GM21390 (cell line): ENCODE measurements around the gene NMNAT3.

Experiments used
- ATAC-seq: cut with Tn5 transposase; IDR thresholded peaks from one replicate; pipeline ENCODE4 v1.9.1; 2021; ENCODE audit not compliant: unreplicated experiment

NMNAT3 gene

GRCh38 chr3:139677388-139678155 is at the start of gene NMNAT3:
Gene NMNAT3, minus strand, starts transcription at chr3:139677972. Its CDS starts 50,248 bp downstream, at chr3:139627724.
- ATAC-seq, result peak; percentile 98

GRCh38 chr3:139721370-139721769 is 43.6 kb upstream of the NMNAT3 start:
- ATAC-seq, result no peak

GRCh38 chr3:139718415-139718814 is 40.6 kb upstream of the NMNAT3 start:
- no peak for ATAC-seq

GRCh38 chr3:139716908-139717485 is 39.2 kb upstream of the NMNAT3 start:
- ATAC-seq, result no peak

GRCh38 chr3:139715743-139716360 is 38.1 kb upstream of the NMNAT3 start:
- no peak for ATAC-seq

DNA sequence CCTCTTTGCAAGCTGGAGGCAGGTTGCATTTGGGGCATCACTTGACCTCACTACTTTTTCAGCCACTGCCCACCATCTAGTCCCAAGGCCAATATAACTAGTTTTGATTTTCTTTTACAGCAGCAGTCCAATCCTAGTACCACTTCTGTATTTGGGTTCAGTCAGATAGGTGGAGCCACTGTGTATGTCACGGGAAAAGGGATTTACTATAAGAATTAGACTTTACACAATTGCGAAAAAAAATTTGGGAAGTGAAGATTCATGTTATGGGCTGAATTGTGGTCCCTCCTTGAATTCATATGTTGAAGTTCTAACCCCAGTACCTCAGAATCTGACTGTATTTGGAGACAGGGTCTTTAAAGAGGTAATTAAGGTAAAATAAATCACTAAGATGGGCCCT is 37.4 kb upstream of the NMNAT3 start:
- no peak for ATAC-seq

DNA sequence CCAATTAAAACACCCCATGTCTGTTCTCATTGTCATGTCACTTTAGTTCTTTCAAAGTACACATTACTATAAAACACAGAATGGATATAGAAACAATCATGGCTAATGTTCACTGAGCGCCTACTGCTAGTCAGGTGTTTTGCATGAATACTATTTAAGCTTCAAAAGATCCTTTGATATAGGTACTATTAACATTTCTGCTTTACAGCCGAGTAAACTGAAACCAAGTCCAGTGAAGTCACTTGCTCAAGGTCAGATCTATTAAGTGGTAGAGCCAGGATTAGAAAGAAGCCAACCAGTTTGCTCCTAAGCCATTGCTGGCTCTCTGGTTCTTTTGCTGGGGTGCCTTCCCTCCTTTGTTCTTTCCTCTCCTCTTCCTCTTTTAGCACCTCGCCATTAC is 32.4 kb upstream of the NMNAT3 start:
- ATAC-seq, result no peak

- ATAC-seq, result no peak
Observed at GRCh38 chr3:139705631-139706030, 27.9 kb upstream of the NMNAT3 start.

DNA sequence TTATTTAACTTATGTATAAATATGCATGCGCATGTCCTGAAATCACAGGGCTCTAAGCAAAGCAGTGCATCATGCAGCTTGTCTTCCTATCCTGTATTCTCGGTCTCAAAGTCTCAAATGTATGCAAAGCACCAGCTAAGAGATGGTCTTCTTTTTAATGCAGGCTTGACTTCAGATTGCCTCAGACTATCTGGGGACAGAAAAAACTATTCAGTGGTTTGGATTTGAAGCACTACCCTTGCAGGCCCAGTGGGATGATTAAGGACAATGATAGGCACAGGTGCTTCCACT is 18.5 kb upstream of the NMNAT3 start:
- ATAC-seq, result no peak

- ATAC-seq, result no peak
Observed at GRCh38 chr3:139695426-139696313, 17.9 kb upstream of the NMNAT3 start.

GRCh38 chr3:139695007-139695406 is 17.2 kb upstream of the NMNAT3 start:
- no peak for ATAC-seq

DNA sequence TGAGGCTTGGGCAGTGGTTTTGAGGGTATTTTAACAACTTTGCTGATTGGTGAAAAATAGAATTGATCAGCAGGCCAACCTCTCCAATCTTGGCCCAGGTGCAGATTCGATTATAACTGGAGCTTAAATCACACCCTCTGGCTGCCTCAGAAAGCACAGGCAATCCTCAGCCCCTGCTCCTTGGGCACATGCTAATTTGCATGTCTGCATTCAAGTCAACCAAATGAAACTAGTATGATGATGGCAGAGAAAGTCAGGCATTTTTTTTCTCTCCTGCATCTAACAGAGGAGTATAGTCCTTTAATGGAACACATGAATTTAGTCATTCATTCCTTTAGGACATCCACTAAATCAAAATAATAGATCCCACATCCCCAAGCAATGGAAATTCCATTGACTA is 16.8 kb upstream of the NMNAT3 start:
- ATAC-seq, result no peak

- no peak for ATAC-seq
Observed at GRCh38 chr3:139691619-139692018, 13.8 kb upstream of the NMNAT3 start.

DNA sequence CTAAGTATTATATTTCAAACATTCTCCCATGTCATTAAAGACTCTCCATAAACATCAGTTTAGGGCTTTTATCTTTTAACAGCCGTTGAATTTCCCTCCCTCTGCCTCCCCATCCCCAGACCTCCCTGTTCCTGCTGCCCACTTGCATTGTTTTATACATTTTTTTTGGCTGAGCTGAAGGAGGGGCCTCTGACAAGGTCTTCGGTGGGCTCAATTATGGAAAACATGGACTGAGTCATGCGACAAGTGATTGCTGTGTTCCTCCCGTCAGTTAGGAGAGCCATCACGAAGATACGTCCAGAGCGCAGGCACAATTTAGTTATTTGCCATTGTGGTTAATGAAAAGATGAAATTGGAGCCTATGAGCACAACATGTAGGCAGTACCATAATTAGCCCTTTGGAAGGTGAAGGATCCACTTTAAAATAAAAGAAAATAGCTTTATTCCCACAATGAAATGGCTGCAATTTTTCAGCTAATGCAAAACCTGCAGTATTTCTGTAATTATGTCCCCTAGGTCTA is 12.0 kb upstream of the NMNAT3 start:
- ATAC-seq, result no peak

GRCh38 chr3:139689122-139689521 is 11.3 kb upstream of the NMNAT3 start:
- no peak for ATAC-seq

GRCh38 chr3:139687431-139687830 is 9.7 kb upstream of the NMNAT3 start:
- no peak for ATAC-seq

- ATAC-seq, result no peak
Observed at GRCh38 chr3:139686624-139687023, 8.9 kb upstream of the NMNAT3 start.

DNA sequence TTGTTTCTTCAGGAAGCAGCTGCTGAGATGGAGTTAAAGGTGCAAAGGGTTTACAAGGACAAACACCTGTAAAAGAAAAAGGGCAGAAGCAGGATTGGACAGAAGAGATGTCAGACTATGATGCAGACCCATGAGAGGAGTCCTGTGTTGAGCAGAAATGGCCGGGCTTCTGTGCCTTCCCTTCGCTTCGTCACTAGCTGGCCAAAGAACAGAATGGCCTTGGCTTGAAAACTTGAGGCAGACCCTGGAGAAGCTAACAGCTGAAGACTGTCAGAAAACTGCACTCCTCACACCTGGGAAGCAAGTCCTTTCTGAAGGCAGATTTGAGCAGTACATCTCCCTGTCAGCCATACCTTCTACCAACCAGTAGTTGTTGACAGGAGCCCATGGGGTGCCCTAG is 8.4 kb upstream of the NMNAT3 start:
- no peak for ATAC-seq

DNA sequence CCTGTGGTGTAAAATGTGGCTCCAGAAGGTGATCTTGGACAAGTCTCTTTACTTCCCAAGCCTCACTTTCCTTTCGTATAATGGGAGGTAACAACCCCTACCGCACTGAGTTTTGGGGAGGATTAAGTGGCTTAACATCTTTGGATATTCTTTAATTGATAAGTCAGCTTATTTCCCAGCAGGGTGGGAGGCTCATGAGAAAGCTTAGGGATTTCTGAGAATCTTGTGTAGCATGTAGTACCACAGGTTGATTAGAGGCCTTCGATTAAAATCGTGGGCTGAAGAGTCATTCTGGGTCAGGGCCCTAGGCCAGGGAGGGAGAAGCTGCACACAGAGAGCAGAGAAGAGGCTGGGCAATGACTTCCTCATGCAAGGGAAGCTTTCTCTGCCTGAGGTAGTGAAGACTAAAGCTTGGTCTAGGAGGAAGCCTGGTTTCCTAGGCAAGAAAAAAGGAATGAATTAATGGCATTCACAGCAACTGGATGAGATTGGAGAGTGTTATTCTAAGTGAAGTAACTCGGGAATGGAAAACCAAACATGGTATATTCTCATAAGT is 1.5 kb upstream of the NMNAT3 start:
- no peak for ATAC-seq

DNA sequence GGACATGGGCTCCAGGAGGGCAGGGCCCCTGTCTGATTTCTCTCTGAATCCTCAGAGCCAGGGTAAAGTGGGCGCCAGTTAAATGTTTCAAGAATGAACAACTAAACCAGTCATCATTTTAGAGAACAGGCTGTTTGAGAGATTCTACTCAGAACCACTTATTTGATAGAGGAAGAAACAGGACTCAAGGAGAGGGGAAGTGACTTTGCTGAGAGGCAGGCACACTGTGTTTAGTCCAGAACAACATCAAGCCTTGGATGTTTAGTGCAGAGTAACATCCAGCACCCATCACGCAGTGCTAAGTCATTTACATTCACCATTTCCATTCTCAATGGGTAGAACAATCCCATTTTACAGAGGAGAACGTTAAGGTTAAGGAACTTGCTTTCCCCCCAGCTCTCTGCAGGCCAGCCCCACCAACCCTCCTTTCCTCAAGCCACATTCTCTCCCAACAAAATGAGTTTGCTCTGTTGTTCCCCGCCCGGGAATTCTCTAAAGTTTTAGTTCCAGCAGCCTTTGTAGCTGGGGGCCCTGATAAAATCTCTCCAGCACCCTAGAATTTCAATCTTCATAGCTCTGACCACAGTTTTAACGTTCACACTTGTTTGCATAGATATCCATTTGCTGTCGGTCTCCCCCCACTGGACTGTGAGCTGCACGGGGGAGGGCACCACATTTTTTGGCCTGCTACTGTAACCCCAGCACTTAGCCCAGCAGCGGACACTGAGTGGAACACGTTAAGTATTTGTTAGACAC is 962 bp downstream of the NMNAT3 start:
- no peak for ATAC-seq
